Chondrocyte (in vitro differentiated cells): Measurements from ENCODE around the gene SLC26A3. TPM values are rescaled to one million over a fixed set of nuclear protein-coding genes. Genes with fewer than 3 reads are reported as not detected.

ENCODE experiments used
- DNase-seq: peaks from one replicate; pipeline ENCODE4 v3.0.0; 2021; ENCODE audit warnings: mixed read lengths, low spot score
- H3K27ac Mint-ChIP-seq: one replicate; pipeline ENCODE4 v1.8.0; 2021; ENCODE audit warnings: mild to moderate bottlenecking, moderate library complexity, mixed read lengths; ENCODE audit not compliant: unreplicated experiment
- H3K27me3 Mint-ChIP-seq: 2 replicates; pipeline ENCODE4 v1.8.0; 2021; ENCODE audit warnings: low read depth, mixed read lengths
- H3K36me3 Mint-ChIP-seq: 2 replicates; pipeline ENCODE4 v1.8.0; 2021; ENCODE audit warnings: low read depth, mixed read lengths
- H3K4me1 Mint-ChIP-seq: 2 replicates; pipeline ENCODE4 v1.8.0; 2021; ENCODE audit warnings: low read depth, mild to moderate bottlenecking, mixed read lengths
- H3K4me3 Mint-ChIP-seq: one replicate; pipeline ENCODE4 v1.8.0; 2021; ENCODE audit warnings: mild to moderate bottlenecking, moderate library complexity, mixed read lengths; ENCODE audit not compliant: unreplicated experiment
- H3K9me3 Mint-ChIP-seq: 2 replicates; pipeline ENCODE4 v1.8.0; 2021; ENCODE audit warnings: low read depth, mixed read lengths
- total RNA-seq: library from RNA; stranded (reverse); gene quantifications from 3 replicates; pipeline ENCODE4 v1.2.1, GENCODE V29; 2021
- TF ChIP-seq, protein P1 (sequence below): fragments of 200-600 bp; sonication (generic); IDR thresholded peaks from 2 replicates; pipeline ENCODE4 v1.5.0; 2021; ENCODE audit warnings: antibody characterized with exemption, mild to moderate bottlenecking, moderate library complexity

Gene SLC26A3
- total RNA-seq, 1 donor from 2014 or later: not detected

DNA sequence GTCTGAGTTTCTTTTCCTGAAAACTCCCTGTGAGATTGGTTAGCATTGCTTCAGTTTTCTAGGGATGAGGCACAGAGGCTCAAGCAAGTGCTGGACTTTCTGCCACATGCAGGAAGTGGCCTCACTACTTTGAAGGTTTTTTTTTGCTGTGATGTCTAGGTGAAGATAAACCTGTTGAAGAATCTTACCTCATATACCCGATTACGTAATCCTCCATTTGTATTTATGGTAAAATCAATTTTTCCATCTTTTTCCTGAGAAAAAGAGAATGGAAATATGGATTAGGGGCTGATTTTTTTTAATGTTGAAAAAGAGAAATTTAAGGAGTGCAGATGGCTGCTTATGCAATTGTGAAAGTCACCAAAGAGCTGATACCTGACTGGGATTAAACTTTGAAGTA, 35.6 kb downstream of the SLC26A3 start:
- H3K4me3 Mint-ChIP-seq: no peak overlapping the region
- H3K4me1 Mint-ChIP-seq: no peaks in the 10 kb centered on the region
- DNase-seq: no peak
- H3K36me3 Mint-ChIP-seq: no peaks in the 10 kb centered on the region
- peaks cover 18% of the 10 kb centered on the region for H3K27me3 Mint-ChIP-seq
- H3K27ac Mint-ChIP-seq: no peak overlapping the region
- H3K9me3 Mint-ChIP-seq: no peaks in the 10 kb centered on the region
- TF ChIP-seq, protein P1, sequence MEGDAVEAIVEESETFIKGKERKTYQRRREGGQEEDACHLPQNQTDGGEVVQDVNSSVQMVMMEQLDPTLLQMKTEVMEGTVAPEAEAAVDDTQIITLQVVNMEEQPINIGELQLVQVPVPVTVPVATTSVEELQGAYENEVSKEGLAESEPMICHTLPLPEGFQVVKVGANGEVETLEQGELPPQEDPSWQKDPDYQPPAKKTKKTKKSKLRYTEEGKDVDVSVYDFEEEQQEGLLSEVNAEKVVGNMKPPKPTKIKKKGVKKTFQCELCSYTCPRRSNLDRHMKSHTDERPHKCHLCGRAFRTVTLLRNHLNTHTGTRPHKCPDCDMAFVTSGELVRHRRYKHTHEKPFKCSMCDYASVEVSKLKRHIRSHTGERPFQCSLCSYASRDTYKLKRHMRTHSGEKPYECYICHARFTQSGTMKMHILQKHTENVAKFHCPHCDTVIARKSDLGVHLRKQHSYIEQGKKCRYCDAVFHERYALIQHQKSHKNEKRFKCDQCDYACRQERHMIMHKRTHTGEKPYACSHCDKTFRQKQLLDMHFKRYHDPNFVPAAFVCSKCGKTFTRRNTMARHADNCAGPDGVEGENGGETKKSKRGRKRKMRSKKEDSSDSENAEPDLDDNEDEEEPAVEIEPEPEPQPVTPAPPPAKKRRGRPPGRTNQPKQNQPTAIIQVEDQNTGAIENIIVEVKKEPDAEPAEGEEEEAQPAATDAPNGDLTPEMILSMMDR: no peak

DNA sequence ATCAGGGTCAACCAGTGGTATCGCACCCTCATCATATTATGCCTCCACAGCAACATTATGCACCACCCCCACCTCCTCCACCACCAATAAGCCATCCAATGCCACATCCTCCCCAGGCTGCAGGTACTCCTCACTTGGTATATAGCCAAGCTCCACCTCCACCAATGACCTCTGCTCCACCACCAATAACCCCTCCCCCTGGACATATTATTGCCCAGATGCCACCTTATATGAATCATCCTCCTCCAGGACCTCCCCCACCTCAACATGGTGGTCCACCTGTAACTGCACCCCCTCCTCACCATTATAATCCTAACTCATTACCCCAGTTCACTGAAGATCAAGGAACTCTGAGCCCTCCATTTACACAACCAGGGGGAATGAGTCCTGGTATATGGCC, 44.4 kb downstream of the SLC26A3 start:
- TF ChIP-seq, protein P1: no peak

DNA sequence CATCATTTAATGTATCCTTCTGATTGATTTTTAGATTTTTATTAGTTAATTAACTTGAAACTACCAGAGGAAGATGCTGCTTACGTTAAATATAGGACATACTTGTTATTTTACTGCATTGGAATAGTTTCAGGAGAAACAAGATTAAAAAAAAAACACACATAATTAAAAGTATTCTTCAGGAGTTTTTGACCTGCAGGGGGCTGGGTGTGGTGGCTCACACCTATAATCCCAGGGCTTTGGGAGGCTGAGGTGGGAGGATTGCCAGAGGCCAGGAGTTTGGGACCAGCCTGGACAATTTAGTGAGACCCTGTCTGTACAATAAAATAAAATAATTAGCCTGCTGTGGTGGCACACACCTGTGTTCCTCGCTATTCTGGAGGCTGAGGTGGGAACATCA, 48.4 kb downstream of the SLC26A3 start:
- no peaks in the 10 kb centered on the region for H3K27me3 Mint-ChIP-seq

More for the DNA sequence above, 44.4 kb downstream of the SLC26A3 start:
- Mint-ChIP-seq H3K27ac (no peak overlapping the region), H3K4me3 (no peak overlapping the region), H3K27me3 (no peaks in the 10 kb centered on the region), H3K9me3 (no peaks in the 10 kb centered on the region), H3K4me1 (no peaks in the 10 kb centered on the region), H3K36me3 (peaks cover 30% of the 10 kb centered on the region)
- DNase-seq: no peak

DNA sequence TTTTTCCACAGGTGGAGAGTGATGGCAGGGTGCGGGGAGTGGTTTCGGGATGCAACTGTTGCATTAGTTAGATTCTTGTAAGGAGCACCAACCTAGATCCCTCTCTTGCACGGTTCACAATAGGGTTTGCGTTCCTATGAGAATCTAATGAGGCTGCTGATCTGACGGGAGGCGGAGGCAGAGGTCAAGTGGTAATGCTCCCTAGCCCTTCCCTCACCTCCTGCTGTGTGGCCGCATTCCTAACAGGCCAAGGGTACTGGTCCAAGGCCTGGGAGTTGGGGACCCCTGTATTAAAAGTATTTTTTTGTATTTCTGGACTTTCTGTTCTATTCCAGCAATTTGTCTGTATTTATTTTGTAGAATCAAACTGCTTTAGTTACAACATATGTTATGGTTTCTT, 51.9 kb downstream of the SLC26A3 start:
- no peak overlapping the region for H3K27ac Mint-ChIP-seq
- no peak for DNase-seq
- H3K4me1 Mint-ChIP-seq: peaks cover 14% of the 10 kb centered on the region
- no peaks in the 10 kb centered on the region for H3K9me3 Mint-ChIP-seq
- peaks cover 21% of the 10 kb centered on the region for H3K36me3 Mint-ChIP-seq
- no peaks in the 10 kb centered on the region for H3K27me3 Mint-ChIP-seq
- no peak overlapping the region for H3K4me3 Mint-ChIP-seq
- TF ChIP-seq, protein P1: no peak

More for the DNA sequence above, 48.4 kb downstream of the SLC26A3 start:
- DNase-seq: no peak
- H3K36me3 Mint-ChIP-seq: peaks cover 38% of the 10 kb centered on the region
- TF ChIP-seq, protein P1: peak; percentile 58
- no peak overlapping the region for H3K27ac Mint-ChIP-seq
- H3K9me3 Mint-ChIP-seq: no peaks in the 10 kb centered on the region
- no peaks in the 10 kb centered on the region for H3K4me1 Mint-ChIP-seq
- no peak overlapping the region for H3K4me3 Mint-ChIP-seq

DNA sequence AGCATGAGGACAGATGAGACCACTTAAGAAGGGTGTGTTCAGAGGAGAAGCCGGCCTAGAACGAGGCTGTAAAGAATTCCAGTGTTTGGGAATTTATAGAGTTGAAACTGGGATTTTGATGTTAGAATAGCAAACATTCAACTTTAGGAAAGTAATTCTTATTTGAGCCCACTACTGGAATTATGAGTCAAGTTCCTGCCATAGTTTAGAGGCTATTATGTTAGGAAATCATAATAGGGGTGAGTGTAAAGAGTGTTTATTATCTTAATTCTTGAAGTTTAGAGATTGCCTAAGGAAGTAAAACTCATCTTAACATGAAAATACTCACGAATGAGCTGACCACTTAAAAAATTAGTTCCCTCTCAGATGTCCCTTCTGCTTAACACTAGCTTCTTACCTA, 57.0 kb downstream of the SLC26A3 start:
- TF ChIP-seq, protein P1: no peak
- Mint-ChIP-seq H3K36me3 (peaks cover 7% of the 10 kb centered on the region), H3K4me1 (peaks cover 41% of the 10 kb centered on the region), H3K9me3 (no peaks in the 10 kb centered on the region), H3K27me3 (no peaks in the 10 kb centered on the region), H3K27ac (no peak overlapping the region), H3K4me3 (peak overlapping the region; percentile 97)
- DNase-seq: no peak
